ENCODE measurements around the gene ZNF224. TPM values are rescaled to one million over a fixed set of nuclear protein-coding genes. Genes with fewer than 3 reads are reported as not detected.

ZNF224 gene
- total RNA-seq, 4 donors from 2014 or later = 4.9 to 14.1 (median 6.9) TPM

- no peaks in the 10 kb centered on the region for H3K4me1 ChIP-seq
- no peak for TF ChIP-seq POLR2A (IDR thresholded peaks at IDR 0.05)
- TF ChIP-seq, protein P1, sequence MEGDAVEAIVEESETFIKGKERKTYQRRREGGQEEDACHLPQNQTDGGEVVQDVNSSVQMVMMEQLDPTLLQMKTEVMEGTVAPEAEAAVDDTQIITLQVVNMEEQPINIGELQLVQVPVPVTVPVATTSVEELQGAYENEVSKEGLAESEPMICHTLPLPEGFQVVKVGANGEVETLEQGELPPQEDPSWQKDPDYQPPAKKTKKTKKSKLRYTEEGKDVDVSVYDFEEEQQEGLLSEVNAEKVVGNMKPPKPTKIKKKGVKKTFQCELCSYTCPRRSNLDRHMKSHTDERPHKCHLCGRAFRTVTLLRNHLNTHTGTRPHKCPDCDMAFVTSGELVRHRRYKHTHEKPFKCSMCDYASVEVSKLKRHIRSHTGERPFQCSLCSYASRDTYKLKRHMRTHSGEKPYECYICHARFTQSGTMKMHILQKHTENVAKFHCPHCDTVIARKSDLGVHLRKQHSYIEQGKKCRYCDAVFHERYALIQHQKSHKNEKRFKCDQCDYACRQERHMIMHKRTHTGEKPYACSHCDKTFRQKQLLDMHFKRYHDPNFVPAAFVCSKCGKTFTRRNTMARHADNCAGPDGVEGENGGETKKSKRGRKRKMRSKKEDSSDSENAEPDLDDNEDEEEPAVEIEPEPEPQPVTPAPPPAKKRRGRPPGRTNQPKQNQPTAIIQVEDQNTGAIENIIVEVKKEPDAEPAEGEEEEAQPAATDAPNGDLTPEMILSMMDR (IDR thresholded peaks at IDR 0.05 in 4 of 5, conservative IDR thresholded peaks at IDR 0.05 in 1 of 5) = no peak
- no peak overlapping the region for H3K27ac ChIP-seq
- intact Hi-C loops (cut with DNase I; ENCODE audit: low total_unique reads) = no loop called here
- peaks cover 0 to 31% (median 0%) of the 10 kb centered on the region in 3 donors for H3K9me3 ChIP-seq
- no peaks in the 10 kb centered on the region for H3K27me3 ChIP-seq
- ATAC-seq (no peak), DNase-seq (no peak)
- no peak overlapping the region for H3K4me3 ChIP-seq
- in situ Hi-C loops (cut with MboI; ENCODE audit: low sequenced_read_pairs in 4 of 4) = no loop called here
- peaks cover 7 to 69% of the 10 kb centered on the region in 2 donors for H3K36me3 ChIP-seq
Measured at GRCh38 chr19:44131955-44132354, 37.8 kb downstream of the ZNF224 start.

GRCh38 chr19:44141191-44142058 is 47.3 kb downstream of the ZNF224 start, which contains the start of gene ZNF234:
ZNF234 (plus strand) TSS chr19:44141554; CDS start chr19:44144633, 3,079 bp downstream.
- ATAC-seq (peak; percentile 98 to 99), DNase-seq (peak; percentile 78)
- H3K36me3 ChIP-seq = peaks cover 0 to 28% of the 10 kb centered on the region in 2 donors
- H3K27ac ChIP-seq = peak within 1 kb of the TSS; percentile 78 to 87 (median 82)
- no peaks in the 10 kb centered on the region for H3K27me3 ChIP-seq
- no peaks in the 10 kb centered on the region for H3K9me3 ChIP-seq
- in situ Hi-C loops (cut with MboI; ENCODE audit: low sequenced_read_pairs in 4 of 4) = loop anchor here in 1 of 4 donors (10.0 kb wide), 1 partner anchor 87 kb away; the partner anchor contains the start of gene ZNF223
- intact Hi-C loops (cut with DNase I; ENCODE audit: low total_unique reads) = loop anchor here (1.0 kb wide), 3 partner anchors 23 to 71 kb away; partner anchors contain the start of genes ZNF225 and ZNF227
- peak in 1 of 2 donors; percentile 42 for TF ChIP-seq POLR2A (IDR thresholded peaks at IDR 0.05)
- TF ChIP-seq, protein P1 (IDR thresholded peaks at IDR 0.05 in 4 of 5, conservative IDR thresholded peaks at IDR 0.05 in 1 of 5) = no peak
- peak within 1 kb of the TSS; percentile 85 to 98 (median 88) for H3K4me3 ChIP-seq
- peaks cover 14 to 18% of the 10 kb centered on the region in 2 donors for H3K4me1 ChIP-seq

DNA sequence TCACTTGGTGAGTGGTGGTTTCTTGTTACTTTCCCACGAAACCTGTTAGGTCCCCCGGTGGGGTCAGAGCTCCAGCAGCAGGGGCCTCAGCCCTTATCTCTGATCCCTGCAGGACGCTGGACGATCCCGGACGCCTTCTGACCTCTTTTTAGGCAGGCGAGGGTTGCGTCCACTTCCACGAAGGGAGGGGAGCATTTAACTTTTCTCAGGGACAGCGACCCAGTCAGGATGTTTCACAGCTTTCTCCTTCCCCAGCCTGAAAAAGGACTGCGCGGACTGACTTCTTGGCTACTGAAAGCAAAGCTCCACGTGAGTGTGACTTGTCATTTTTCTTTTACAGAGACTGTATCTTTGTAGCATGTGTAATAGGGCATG is 47.9 kb downstream of the ZNF224 start:
- in situ Hi-C loops (cut with MboI; ENCODE audit: low sequenced_read_pairs in 4 of 4) = loop anchor here in 1 of 4 donors (10.0 kb wide), 1 partner anchor 87 kb away; the partner anchor contains the start of gene ZNF223
- H3K9me3 ChIP-seq = no peaks in the 10 kb centered on the region
- H3K4me1 ChIP-seq = peaks cover 14 to 18% of the 10 kb centered on the region in 2 donors
- TF ChIP-seq POLR2A (IDR thresholded peaks at IDR 0.05) = no peak
- TF ChIP-seq, protein P1 (IDR thresholded peaks at IDR 0.05 in 4 of 5, conservative IDR thresholded peaks at IDR 0.05 in 1 of 5) = no peak
- no peaks in the 10 kb centered on the region for H3K27me3 ChIP-seq
- ATAC-seq = peak; percentile 35 to 45
- peak overlapping the region; percentile 78 to 87 (median 82) for H3K27ac ChIP-seq
- intact Hi-C loops (cut with DNase I; ENCODE audit: low total_unique reads) = no loop called here
- peaks cover 0 to 32% of the 10 kb centered on the region in 2 donors for H3K36me3 ChIP-seq
- H3K4me3 ChIP-seq = peak overlapping the region; percentile 85 to 98 (median 88)
- no peak for DNase-seq

DNA sequence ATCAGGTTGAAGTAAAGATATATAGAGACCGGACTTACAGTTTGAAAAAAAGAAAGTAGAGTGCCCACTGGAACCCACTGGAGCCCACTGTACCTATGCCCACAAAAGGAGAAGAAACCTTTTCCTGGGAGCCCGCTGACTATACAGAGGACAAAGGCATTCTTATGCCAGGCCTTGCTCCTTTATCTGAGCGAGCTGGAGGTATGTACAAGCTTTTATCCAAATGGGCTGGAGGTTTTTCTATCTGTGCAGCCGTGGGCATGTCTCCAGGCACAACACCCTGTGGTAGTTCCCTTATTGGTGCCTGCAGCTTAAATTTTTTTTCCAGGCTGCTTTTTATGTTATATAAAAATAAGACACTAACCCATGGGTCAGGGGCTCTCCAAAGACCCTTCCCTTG is 55.6 kb downstream of the ZNF224 start:
- H3K27me3 ChIP-seq = no peaks in the 10 kb centered on the region
- in situ Hi-C loops (cut with MboI; ENCODE audit: low sequenced_read_pairs in 4 of 4) (loop anchor here in 1 of 4 donors (10.0 kb wide), 1 partner anchor 95 kb away; the partner anchor contains the start of gene ZNF223), intact Hi-C loops (cut with DNase I; ENCODE audit: low total_unique reads) (no loop called here)
- DNase-seq (no peak), ATAC-seq (no peak)
- H3K27ac ChIP-seq = no peak overlapping the region
- no peaks in the 10 kb centered on the region for H3K4me1 ChIP-seq
- H3K4me3 ChIP-seq = no peak overlapping the region
- no peak for TF ChIP-seq POLR2A (IDR thresholded peaks at IDR 0.05)
- TF ChIP-seq, protein P1 (IDR thresholded peaks at IDR 0.05 in 4 of 5, conservative IDR thresholded peaks at IDR 0.05 in 1 of 5) = no peak
- H3K36me3 ChIP-seq = peaks cover 21 to 98% of the 10 kb centered on the region in 2 donors
- H3K9me3 ChIP-seq = peaks cover 0 to 12% (median 0%) of the 10 kb centered on the region in 3 donors
